ENCODE data around the gene SMIM7. TPM values are rescaled to one million over a fixed set of nuclear protein-coding genes. Genes with fewer than 3 reads are reported as not detected.

SMIM7 gene
- total and polyA plus RNA-seq, 8 donors = 35.9 to 224 (median 89.6) TPM

- no peaks in the 10 kb centered on the region for H3K9me3 ChIP-seq
- no peak for TF ChIP-seq EP300 (IDR thresholded peaks at IDR 0.05)
- H3K36me3 ChIP-seq = peaks cover 34 to 99% (median 95%) of the 10 kb centered on the region in 4 donors
- no peak overlapping the region for H3K4me3 ChIP-seq
- DNase-seq = no peak
- H3K4me1 ChIP-seq = peaks cover 0 to 11% (median 0%) of the 10 kb centered on the region in 4 donors
- H3K27ac ChIP-seq = no peak overlapping the region
- intact Hi-C loops (cut with DNase I; ENCODE audit: low total_unique reads) = no loop called here
- H3K27me3 ChIP-seq = no peaks in the 10 kb centered on the region
Measured at GRCh38 chr19:16637535-16637934, 22.4 kb downstream of the SMIM7 start.

GRCh38 chr19:16631465-16631864 is 28.5 kb downstream of the SMIM7 start:
- peaks cover 5 to 65% (median 59%) of the 10 kb centered on the region in 4 donors for H3K36me3 ChIP-seq
- no peak overlapping the region for H3K27ac ChIP-seq
- no peak overlapping the region for H3K4me3 ChIP-seq
- intact Hi-C loops (cut with DNase I; ENCODE audit: low total_unique reads) = no loop called here
- no peak for DNase-seq
- TF ChIP-seq POLR2A (IDR thresholded peaks at IDR 0.05) (no peak), EP300 (IDR thresholded peaks at IDR 0.05) (no peak), CTCF (IDR thresholded peaks at IDR 0.05) (no peak), POLR2AphosphoS5 (IDR thresholded peaks at IDR 0.05) (no peak)
- peaks cover 17 to 28% (median 25%) of the 10 kb centered on the region in 4 donors for H3K4me1 ChIP-seq
- H3K9me3 ChIP-seq = no peaks in the 10 kb centered on the region
- WGBS, 5 donors = 82 to 87% (median 85%) methylated on average over 6 of the region's 6 CpGs
- H3K27me3 ChIP-seq = no peaks in the 10 kb centered on the region

- intact Hi-C loops (cut with DNase I; ENCODE audit: low total_unique reads) = loop anchor here (5.0 kb wide), 1 partner anchor 57 kb away; the partner anchor contains the start of gene SLC35E1
- Histone ChIP-seq H3K27me3 (no peaks in the 10 kb centered on the region), H3K36me3 (peaks cover 5 to 53% (median 45%) of the 10 kb centered on the region in 4 donors), H3K4me3 (peak overlapping the region; percentile 95 to 100 (median 96)), H3K4me1 (peaks cover 33 to 49% (median 43%) of the 10 kb centered on the region in 4 donors), H3K27ac (peak overlapping the region; percentile 93 to 99 (median 98)), H3K9me3 (no peaks in the 10 kb centered on the region)
- peak; percentile 48 to 72 for DNase-seq
- TF ChIP-seq CTCF (IDR thresholded peaks at IDR 0.05) (no peak), POLR2AphosphoS5 (IDR thresholded peaks at IDR 0.05) (no peak), POLR2A (IDR thresholded peaks at IDR 0.05) (no peak), EP300 (IDR thresholded peaks at IDR 0.05) (no peak)
- 3 to 4% (median 4%) methylated on average over 17 to 23 of the region's 23 CpGs for whole genome bisulfite sequencing, 5 donors
Measured at GRCh38 chr19:16628984-16629691, 30.8 kb downstream of the SMIM7 start.

GRCh38 chr19:16628183-16628983 is 31.6 kb downstream of the SMIM7 start, which contains the start of gene MED26:
Gene MED26 (minus strand): TSS chr19:16628204. CDS start chr19:16627943, 261 bp downstream.
- Histone ChIP-seq H3K36me3 (peaks cover 5 to 49% (median 44%) of the 10 kb centered on the region in 4 donors), H3K27ac (peak within 1 kb of the TSS; percentile 93 to 99 (median 98)), H3K4me1 (peaks cover 33 to 54% (median 44%) of the 10 kb centered on the region in 4 donors), H3K4me3 (peak within 1 kb of the TSS; percentile 95 to 100 (median 96)), H3K9me3 (no peaks in the 10 kb centered on the region), H3K27me3 (no peaks in the 10 kb centered on the region)
- DNase-seq = peak; percentile 96 to 98
- WGBS, 5 donors = 0 to 1% (median 0%) methylated on average over 10 to 98 of the region's 98 CpGs
- TF ChIP-seq POLR2AphosphoS5 (IDR thresholded peaks at IDR 0.05) (peak; percentile 88 to 95 (median 93)), EP300 (IDR thresholded peaks at IDR 0.05) (no peak)
- intact Hi-C loops (cut with DNase I; ENCODE audit: low total_unique reads) = loop anchor here (5.0 kb wide), 1 partner anchor 56 kb away; the partner anchor contains the start of gene SLC35E1

- no peak for DNase-seq
- 0% methylated on average over 7 to 38 of the region's 38 CpGs; no CpG with 5 or more reads in 1 of the 5 donors for WGBS, 5 donors
- intact Hi-C loops (cut with DNase I; ENCODE audit: low total_unique reads) = loop anchor here (5.0 kb wide), 1 partner anchor 56 kb away; the partner anchor contains the start of gene SLC35E1
Measured at GRCh38 chr19:16627928-16628182, 32.1 kb downstream of the SMIM7 start.

More at GRCh38 chr19:16627928-16628182, 32.1 kb downstream of the SMIM7 start:
- Histone ChIP-seq H3K4me3 (peak overlapping the region; percentile 95 to 100 (median 96)), H3K27me3 (no peaks in the 10 kb centered on the region), H3K36me3 (peaks cover 3 to 47% (median 40%) of the 10 kb centered on the region in 4 donors), H3K27ac (peak overlapping the region; percentile 79 to 99 (median 98)), H3K4me1 (peaks cover 33 to 54% (median 44%) of the 10 kb centered on the region in 4 donors), H3K9me3 (no peaks in the 10 kb centered on the region)
- TF ChIP-seq POLR2A (IDR thresholded peaks at IDR 0.05) (no peak), EP300 (IDR thresholded peaks at IDR 0.05) (no peak), POLR2AphosphoS5 (IDR thresholded peaks at IDR 0.05) (no peak), CTCF (IDR thresholded peaks at IDR 0.05) (no peak)

Measured in stomach (tissue), 9 donors.